Left lung (tissue), 10 donors: ENCODE measurements around the gene CENPP. TPM values are rescaled to one million over a fixed set of nuclear protein-coding genes. Genes with fewer than 3 reads are reported as not detected.

Source experiments
- ATAC-seq: fragments of 200-7000 bp; cut with Tn5 transposase; one replicate; pipeline ENCODE4 v1.9.1; 2020; ENCODE audit warnings: moderate library complexity
- DNase-seq, 4 donors: peaks; one replicate each; pipeline ENCODE4 v3.0.0-alpha.2; 2013 to 2020
- H3K27ac ChIP-seq, 2 donors: fragments of 200-600 bp; sonication (generic) in 1 of 2; one replicate each; pipeline versions ENCODE4 v1.5.0 to v1.8.0; 2020 to 2021
- H3K27me3 ChIP-seq, 2 donors: fragments of 200-600 bp; sonication (generic) in 1 of 2; one replicate each; pipeline versions ENCODE4 v1.5.0 to v1.8.0; 2020 to 2021
- H3K36me3 ChIP-seq, 2 donors: fragments of 200-600 bp; sonication (generic) in 1 of 2; one replicate each; pipeline versions ENCODE4 v1.5.0 to v1.8.0; 2020 to 2021
- H3K4me1 ChIP-seq, 2 donors: fragments of 200-600 bp; one replicate each; pipeline ENCODE4 v1.8.0; 2021
- H3K4me3 ChIP-seq, 2 donors: fragments of 200-600 bp; sonication (generic) in 1 of 2; one replicate each; pipeline versions ENCODE4 v1.5.0 to v1.8.0; 2020 to 2021; ENCODE audit warnings: mild to moderate bottlenecking in 1 of 2
- H3K9me3 ChIP-seq, 2 donors: fragments of 200-600 bp; sonication (generic) in 1 of 2; one replicate each; pipeline versions ENCODE4 v1.5.0 to v1.8.0; 2020 to 2021
- CTCF ChIP-seq, 2 donors: fragments of 200-600 bp; sonication (generic) in 1 of 2; IDR thresholded peaks; one replicate each; pipeline versions ENCODE4 v1.5.0 to v1.8.0; 2021; ENCODE audit warnings: antibody characterized with exemption in 2 of 2
- intact Hi-C, 2 donors: fragments of 100-400 bp; cut with DNase I; formaldehyde crosslinking; loops; one replicate each; pipeline versions ENCODE4 v1.11.2 to v1.14.2; 2022
- polyA plus RNA-seq, 6 donors: library from polyadenylated mRNA; unstranded; fragments of 120-200 nt; gene quantifications; one replicate each; pipeline ENCODE4 v1.2.1, GENCODE V29; 2013; ENCODE audit not compliant: insufficient read length in 6 of 6
- total RNA-seq, 2 donors: library from RNA; stranded (reverse); fragmentation: NEBNext Ultra II Directional; extraction: Animal tissue kit (Norgen Biotek cat#: 25700); gene quantifications; one replicate each; pipeline ENCODE4 v1.2.1, GENCODE V29; 2021
- donor health status: DM: no; HTN: yes; CAD: no.
- donor health status: DM: no; HTN: no; CAD: no.

The CENPP gene
- total and polyA plus RNA-seq, 8 donors = 3.2 to 9.0 (median 5.7) TPM

GRCh38 chr9:92439921-92440750, 114.4 kb downstream of the CENPP start:
- no peak for ATAC-seq
- intact Hi-C loops = loop anchor here in 1 of 2 donors (10.0 kb wide), 1 partner anchor 95 kb away; no protein-coding TSS in a partner anchor
- Histone ChIP-seq H3K4me3 (no peak overlapping the region), H3K9me3 (no peaks in the 10 kb centered on the region), H3K27me3 (no peaks in the 10 kb centered on the region), H3K36me3 (no peaks in the 10 kb centered on the region), H3K27ac (no peak overlapping the region), H3K4me1 (no peaks in the 10 kb centered on the region)
- DNase-seq = no peak
- no peak for TF ChIP-seq CTCF (IDR thresholded peaks at IDR 0.05)

- H3K4me3 ChIP-seq = no peak overlapping the region
- H3K9me3 ChIP-seq = no peaks in the 10 kb centered on the region
- H3K4me1 ChIP-seq = no peaks in the 10 kb centered on the region
- no peaks in the 10 kb centered on the region for H3K36me3 ChIP-seq
- TF ChIP-seq CTCF (IDR thresholded peaks at IDR 0.05) = no peak
- H3K27me3 ChIP-seq = no peaks in the 10 kb centered on the region
- no peak for ATAC-seq
- no peak overlapping the region for H3K27ac ChIP-seq
- intact Hi-C loops = no loop called here
- DNase-seq = no peak
Observed at GRCh38 chr9:92440751-92441046, 114.9 kb downstream of the CENPP start.

GRCh38 chr9:92444841-92445240, 119.1 kb downstream of the CENPP start:
- Histone ChIP-seq H3K9me3 (peaks cover 0 to 3% of the 10 kb centered on the region in 2 donors), H3K27me3 (no peaks in the 10 kb centered on the region), H3K4me1 (no peaks in the 10 kb centered on the region), H3K27ac (no peak overlapping the region), H3K36me3 (no peaks in the 10 kb centered on the region), H3K4me3 (no peak overlapping the region)
- no peak for TF ChIP-seq CTCF (IDR thresholded peaks at IDR 0.05)
- intact Hi-C loops = no loop called here
- ATAC-seq (no peak), DNase-seq (no peak)

GRCh38 chr9:92446536-92446935, 120.8 kb downstream of the CENPP start:
- no peak overlapping the region for H3K4me3 ChIP-seq
- no peaks in the 10 kb centered on the region for H3K4me1 ChIP-seq
- ATAC-seq (no peak), DNase-seq (no peak)
- intact Hi-C loops = no loop called here
- no peak overlapping the region for H3K27ac ChIP-seq
- TF ChIP-seq CTCF (IDR thresholded peaks at IDR 0.05) = no peak
- H3K36me3 ChIP-seq = no peaks in the 10 kb centered on the region
- peaks cover 0 to 5% of the 10 kb centered on the region in 2 donors for H3K9me3 ChIP-seq
- no peaks in the 10 kb centered on the region for H3K27me3 ChIP-seq

- Histone ChIP-seq H3K36me3 (no peaks in the 10 kb centered on the region), H3K4me1 (no peaks in the 10 kb centered on the region), H3K4me3 (no peak overlapping the region), H3K27ac (no peak overlapping the region), H3K9me3 (peaks cover 0 to 2% of the 10 kb centered on the region in 2 donors), H3K27me3 (no peaks in the 10 kb centered on the region)
- intact Hi-C loops = no loop called here
- DNase-seq = no peak
- TF ChIP-seq CTCF (IDR thresholded peaks at IDR 0.05) = no peak
- ATAC-seq = no peak
Observed at GRCh38 chr9:92455217-92455616, 129.5 kb downstream of the CENPP start.
